K562 (cell line): Measurements from ENCODE around the gene PUSL1. TPM values are rescaled to one million over a fixed set of nuclear protein-coding genes. Genes with fewer than 3 reads are reported as not detected.

Source experiments
- FOXP1 ChIP-seq: sonication (generic); formaldehyde crosslinking; IDR thresholded peaks from 2 replicates; pipeline ENCODE4 v1.8.0; 2022; ENCODE audit warnings: mild to moderate bottlenecking, missing genetic modification reagents
- GTF3C2 ChIP-seq: IDR thresholded peaks from 3 replicates; pipeline ENCODE4 v1.6.1; 2011; ENCODE audit warnings: borderline replicate concordance, mild to moderate bottlenecking, moderate library complexity; ENCODE audit not compliant: insufficient read length; ENCODE audit errors: extremely low read depth
- NBN ChIP-seq: fragments of 450-650 bp; IDR thresholded peaks from 2 replicates; pipeline ENCODE4 v1.6.1; 2016; ENCODE audit warnings: low read depth, mild to moderate bottlenecking
- POLR2AphosphoS2 ChIP-seq: IDR thresholded peaks from 2 replicates; pipeline ENCODE4 v1.6.1; 2012; ENCODE audit warnings: low read length, improper control_type of control experiment
- RAD51 ChIP-seq: fragments of 450-650 bp; IDR thresholded peaks from 2 replicates; pipeline ENCODE4 v1.7.1; 2016; ENCODE audit warnings: low read depth, mild to moderate bottlenecking, borderline replicate concordance
- STAG1 ChIP-seq: sonication (generic); formaldehyde crosslinking; IDR thresholded peaks from 2 replicates; pipeline ENCODE4 v1.5.0; 2020; ENCODE audit warnings: missing genetic modification reagents, borderline replicate concordance
- ZBTB49 ChIP-seq: sonication (generic); formaldehyde crosslinking; IDR thresholded peaks from 2 replicates; pipeline ENCODE4 v1.8.0; 2022; ENCODE audit warnings: missing genetic modification reagents, mild to moderate bottlenecking, borderline replicate concordance
- ZNF3 ChIP-seq: fragments of 250-450 bp; sonication (Bioruptor Pico); IDR thresholded peaks from 2 replicates; pipeline ENCODE4 v1.5.0; 2021; ENCODE audit warnings: mild to moderate bottlenecking, moderate library complexity
- ZSCAN32 ChIP-seq: fragments of 450-650 bp; formaldehyde crosslinking; IDR thresholded peaks from 2 replicates; pipeline ENCODE4 v1.4.0; 2020; ENCODE audit warnings: mild to moderate bottlenecking, moderate library complexity
- polyA plus RNA-seq, 8 experiments: library from polyadenylated mRNA; depleted of rRNA in 4 of 8; stranded (reverse) in 5 of 8; unstranded in 3 of 8; fragments of >200 nt; fragmentation: Nextera tagmentation in 2 of 8; fragmentation: Illumina TruSeq in 1 of 8; extraction: Ambion mirVana in 2 of 8; extraction: Trizol in 1 of 8; gene quantifications; 2 replicates each; pipeline versions ENCODE4 v1.2.1 to v1.2.3, GENCODE V29; 2011 to 2014; ENCODE audit warnings: inconsistent platforms in 1 of 8, missing spikeins in 1 of 8
- total RNA-seq, 7 experiments: library from RNA; depleted of rRNA in 6 of 7; stranded (reverse); fragments of >200 nt in 6 of 7; fragmentation: Illumina TruSeq in 2 of 7; extraction: Trizol in 2 of 7; gene quantifications; 2 replicates each; pipeline versions ENCODE4 v1.2.1 to v1.2.3, GENCODE V29; 2011 to 2021; ENCODE audit warnings: low replicate concordance in 1 of 7
- TF ChIP-seq, protein P1 (sequence below), 2 experiments: fragments of 150-350 bp in 1 of 2; IDR thresholded peaks; 2 replicates each; pipeline ENCODE4 v1.6.1; 2012 to 2016; ENCODE audit warnings: low read depth in 2 of 2, low read length in 2 of 2, mild to moderate bottlenecking in 1 of 2, moderate library complexity in 1 of 2
- TF ChIP-seq, protein P2 (sequence below), 2 experiments: IDR thresholded peaks; 2 replicates each; pipeline ENCODE4 v1.6.1; 2012; ENCODE audit warnings: improper control_type of control experiment in 2 of 2, low read depth in 2 of 2, low read length in 2 of 2, borderline replicate concordance in 1 of 2
- TF ChIP-seq, protein P3 (sequence below): sonication (generic); formaldehyde crosslinking; IDR thresholded peaks from 2 replicates; pipeline ENCODE4 v1.8.0; 2022; ENCODE audit warnings: mild to moderate bottlenecking, missing genetic modification reagents

The PUSL1 gene
- total and polyA plus RNA-seq, 9 of the 15 experiments (the other 6 are each of a cell fraction or from before 2014, with no cell fraction given) = 0.62 to 86.9 (median 13.6) TPM

DNA sequence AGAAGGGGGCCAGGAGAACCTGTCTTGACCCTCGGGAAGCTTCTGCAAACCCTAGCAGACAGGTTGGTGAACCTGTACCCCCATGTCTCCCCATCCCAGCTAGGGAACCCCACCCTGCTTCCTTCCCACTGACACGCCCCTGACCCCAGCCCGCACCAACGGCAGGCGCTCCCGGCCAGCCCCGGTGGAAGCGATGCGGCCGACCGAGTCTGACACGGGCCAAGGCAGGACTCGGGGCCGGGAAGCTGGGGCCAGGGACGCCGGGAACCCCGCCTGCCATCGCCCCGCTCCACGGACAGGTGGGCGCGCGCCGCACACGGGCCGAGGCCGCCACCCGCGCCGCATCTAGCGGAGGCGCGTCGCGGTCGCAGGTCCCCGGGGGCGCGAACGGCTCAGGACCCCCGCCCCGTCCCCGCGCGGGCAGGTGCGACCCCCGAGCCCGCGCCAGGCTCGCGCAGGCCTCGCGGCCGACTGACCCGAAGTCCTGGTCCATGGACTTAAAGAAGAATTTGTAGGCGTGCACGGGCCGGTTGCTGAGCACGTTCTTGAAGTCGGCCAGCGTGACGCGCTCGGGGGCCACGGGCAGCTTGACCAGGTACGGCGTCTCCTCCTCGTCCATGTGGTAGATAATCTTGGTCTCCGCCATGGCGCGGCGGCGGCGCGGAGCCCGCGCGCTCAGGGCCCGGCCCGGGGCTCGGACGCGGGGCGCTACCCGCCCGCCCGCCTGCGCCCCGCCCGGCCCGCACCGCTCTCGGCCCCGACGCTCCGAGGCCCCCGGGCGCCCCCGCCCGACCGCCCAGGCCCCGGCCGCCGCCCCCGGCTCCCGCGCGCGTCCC, 40.2 kb downstream of the PUSL1 start (continued):
- TF ChIP-seq, protein P1, sequence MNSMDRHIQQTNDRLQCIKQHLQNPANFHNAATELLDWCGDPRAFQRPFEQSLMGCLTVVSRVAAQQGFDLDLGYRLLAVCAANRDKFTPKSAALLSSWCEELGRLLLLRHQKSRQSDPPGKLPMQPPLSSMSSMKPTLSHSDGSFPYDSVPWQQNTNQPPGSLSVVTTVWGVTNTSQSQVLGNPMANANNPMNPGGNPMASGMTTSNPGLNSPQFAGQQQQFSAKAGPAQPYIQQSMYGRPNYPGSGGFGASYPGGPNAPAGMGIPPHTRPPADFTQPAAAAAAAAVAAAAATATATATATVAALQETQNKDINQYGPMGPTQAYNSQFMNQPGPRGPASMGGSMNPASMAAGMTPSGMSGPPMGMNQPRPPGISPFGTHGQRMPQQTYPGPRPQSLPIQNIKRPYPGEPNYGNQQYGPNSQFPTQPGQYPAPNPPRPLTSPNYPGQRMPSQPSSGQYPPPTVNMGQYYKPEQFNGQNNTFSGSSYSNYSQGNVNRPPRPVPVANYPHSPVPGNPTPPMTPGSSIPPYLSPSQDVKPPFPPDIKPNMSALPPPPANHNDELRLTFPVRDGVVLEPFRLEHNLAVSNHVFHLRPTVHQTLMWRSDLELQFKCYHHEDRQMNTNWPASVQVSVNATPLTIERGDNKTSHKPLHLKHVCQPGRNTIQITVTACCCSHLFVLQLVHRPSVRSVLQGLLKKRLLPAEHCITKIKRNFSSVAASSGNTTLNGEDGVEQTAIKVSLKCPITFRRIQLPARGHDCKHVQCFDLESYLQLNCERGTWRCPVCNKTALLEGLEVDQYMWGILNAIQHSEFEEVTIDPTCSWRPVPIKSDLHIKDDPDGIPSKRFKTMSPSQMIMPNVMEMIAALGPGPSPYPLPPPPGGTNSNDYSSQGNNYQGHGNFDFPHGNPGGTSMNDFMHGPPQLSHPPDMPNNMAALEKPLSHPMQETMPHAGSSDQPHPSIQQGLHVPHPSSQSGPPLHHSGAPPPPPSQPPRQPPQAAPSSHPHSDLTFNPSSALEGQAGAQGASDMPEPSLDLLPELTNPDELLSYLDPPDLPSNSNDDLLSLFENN (IDR thresholded peaks at IDR 0.05; ENCODE audit: low read depth in 2 of 2, low read length in 2 of 2) = no peak
- TF ChIP-seq ZSCAN32 (CRISPR knock-in tag) (no peak), GTF3C2 (no peak), ZNF3 (CRISPR knock-in tag) (no peak), POLR2AphosphoS2 (no peak), RAD51 (no peak), STAG1 (CRISPR knock-in tag) (no peak), FOXP1 (CRISPR knock-in tag) (no peak; the same call in none of the 2 replicates), NBN (no peak), ZBTB49 (no peak)
- TF ChIP-seq, protein P2, sequence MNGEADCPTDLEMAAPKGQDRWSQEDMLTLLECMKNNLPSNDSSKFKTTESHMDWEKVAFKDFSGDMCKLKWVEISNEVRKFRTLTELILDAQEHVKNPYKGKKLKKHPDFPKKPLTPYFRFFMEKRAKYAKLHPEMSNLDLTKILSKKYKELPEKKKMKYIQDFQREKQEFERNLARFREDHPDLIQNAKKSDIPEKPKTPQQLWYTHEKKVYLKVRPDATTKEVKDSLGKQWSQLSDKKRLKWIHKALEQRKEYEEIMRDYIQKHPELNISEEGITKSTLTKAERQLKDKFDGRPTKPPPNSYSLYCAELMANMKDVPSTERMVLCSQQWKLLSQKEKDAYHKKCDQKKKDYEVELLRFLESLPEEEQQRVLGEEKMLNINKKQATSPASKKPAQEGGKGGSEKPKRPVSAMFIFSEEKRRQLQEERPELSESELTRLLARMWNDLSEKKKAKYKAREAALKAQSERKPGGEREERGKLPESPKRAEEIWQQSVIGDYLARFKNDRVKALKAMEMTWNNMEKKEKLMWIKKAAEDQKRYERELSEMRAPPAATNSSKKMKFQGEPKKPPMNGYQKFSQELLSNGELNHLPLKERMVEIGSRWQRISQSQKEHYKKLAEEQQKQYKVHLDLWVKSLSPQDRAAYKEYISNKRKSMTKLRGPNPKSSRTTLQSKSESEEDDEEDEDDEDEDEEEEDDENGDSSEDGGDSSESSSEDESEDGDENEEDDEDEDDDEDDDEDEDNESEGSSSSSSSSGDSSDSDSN (IDR thresholded peaks at IDR 0.05; ENCODE audit: borderline replicate concordance in 1 of 2, low read depth in 2 of 2, low read length in 2 of 2) = 0 out of 4 replicates have a peak, but pooled peaks have one; percentile 40 to 46
- TF ChIP-seq, protein P3, sequence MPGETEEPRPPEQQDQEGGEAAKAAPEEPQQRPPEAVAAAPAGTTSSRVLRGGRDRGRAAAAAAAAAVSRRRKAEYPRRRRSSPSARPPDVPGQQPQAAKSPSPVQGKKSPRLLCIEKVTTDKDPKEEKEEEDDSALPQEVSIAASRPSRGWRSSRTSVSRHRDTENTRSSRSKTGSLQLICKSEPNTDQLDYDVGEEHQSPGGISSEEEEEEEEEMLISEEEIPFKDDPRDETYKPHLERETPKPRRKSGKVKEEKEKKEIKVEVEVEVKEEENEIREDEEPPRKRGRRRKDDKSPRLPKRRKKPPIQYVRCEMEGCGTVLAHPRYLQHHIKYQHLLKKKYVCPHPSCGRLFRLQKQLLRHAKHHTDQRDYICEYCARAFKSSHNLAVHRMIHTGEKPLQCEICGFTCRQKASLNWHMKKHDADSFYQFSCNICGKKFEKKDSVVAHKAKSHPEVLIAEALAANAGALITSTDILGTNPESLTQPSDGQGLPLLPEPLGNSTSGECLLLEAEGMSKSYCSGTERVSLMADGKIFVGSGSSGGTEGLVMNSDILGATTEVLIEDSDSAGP = no peak
